Spleen (tissue), 7 donors: ENCODE data around the gene HS3ST4.

Source experiments
- CTCF ChIP-seq, 11 experiments: fragments of 200-600 bp in 7 of 11; fragments of 450-650 bp in 4 of 11; sonication (generic) in 4 of 11; IDR thresholded peaks in 8 of 11; conservative IDR thresholded peaks in 3 of 11; 1 replicate in 7 of 11; 2 replicates in 4 of 11; pipeline versions ENCODE4 v1.4.0 to v1.8.0; 2016 to 2021; ENCODE audit warnings: antibody characterized with exemption in 11 of 11, inconsistent platforms in 4 of 11, mild to moderate bottlenecking in 1 of 11
- POLR2AphosphoS5 ChIP-seq, 3 donors: sonication (generic); formaldehyde crosslinking; IDR thresholded peaks; one replicate each; pipeline ENCODE4 v1.5.1; 2017; ENCODE audit warnings: antibody characterized with exemption in 3 of 3
- donor health status: DM: no; HTN: no; CAD: no; lungs with moderate emphysema.
- donor health status: DM: no; HTN: no; CAD: no.
- donor health status: DM: no; HTN: no; CAD: no.

- TF ChIP-seq POLR2AphosphoS5 (IDR thresholded peaks at IDR 0.05) (no peak), CTCF (IDR thresholded peaks at IDR 0.05 in 8 of 11, conservative IDR thresholded peaks at IDR 0.05 in 3 of 11) (peak; percentile 8 to 80 (median 63))
These were observed 147.0 kb downstream of the HS3ST4 start for GRCh38 chr16:25838724-25839186.
